GM18520 (cell line): ENCODE results near the gene UBQLN2.
"Not testable (repeated sequence)": the region's sequence is repeated elsewhere in the genome, so short reads cannot be mapped to it uniquely, and the experiment has no call there.

ENCODE experiments used
- ATAC-seq: cut with Tn5 transposase; IDR thresholded peaks from one replicate; pipeline ENCODE4 v1.9.1; 2021; ENCODE audit not compliant: unreplicated experiment

The UBQLN2 gene

DNA sequence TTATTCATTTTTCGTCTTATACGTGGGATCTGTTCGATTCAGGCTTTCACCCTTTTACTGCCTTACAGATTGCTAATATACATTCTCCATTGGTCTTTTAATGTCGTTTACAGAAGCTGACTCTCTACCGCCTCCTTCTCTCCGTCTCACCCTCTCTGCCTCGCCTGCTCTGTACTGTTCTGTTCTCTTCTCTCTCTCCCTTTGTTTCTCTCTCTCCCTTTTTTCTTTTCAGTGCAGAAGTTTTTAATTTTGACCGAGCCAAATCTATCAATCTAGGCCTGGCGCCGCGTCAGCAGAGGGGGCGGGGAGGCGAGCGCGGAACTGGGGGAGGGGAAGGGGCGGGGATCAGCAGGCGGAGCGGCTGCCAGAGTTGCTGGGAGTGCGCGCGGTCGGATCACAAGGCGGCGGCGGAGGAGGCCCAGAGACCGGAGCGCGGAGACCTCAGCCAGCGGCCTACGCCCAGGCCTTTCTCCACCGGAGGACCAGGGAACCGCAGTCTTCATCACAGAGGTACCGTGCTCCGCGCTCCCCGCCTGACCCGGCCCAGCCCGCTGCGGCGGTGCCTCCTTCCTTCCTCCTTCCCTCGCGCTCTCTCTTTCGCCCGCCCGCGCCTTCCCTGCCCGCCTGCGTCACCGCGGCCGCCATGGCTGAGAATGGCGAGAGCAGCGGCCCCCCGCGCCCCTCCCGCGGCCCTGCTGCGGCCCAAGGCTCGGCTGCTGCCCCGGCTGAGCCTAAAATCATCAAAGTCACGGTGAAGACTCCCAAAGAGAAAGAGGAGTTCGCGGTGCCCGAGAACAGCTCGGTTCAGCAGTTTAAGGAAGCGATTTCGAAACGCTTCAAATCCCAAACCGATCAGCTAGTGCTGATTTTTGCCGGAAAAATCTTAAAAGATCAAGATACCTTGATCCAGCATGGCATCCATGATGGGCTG, at the start of gene UBQLN2:
Gene UBQLN2 (plus strand): TSS at position 397 of the 931 bp plus-strand sequence. CDS start 247 bp downstream, at position 644.
- ATAC-seq: peak; percentile 49

DNA sequence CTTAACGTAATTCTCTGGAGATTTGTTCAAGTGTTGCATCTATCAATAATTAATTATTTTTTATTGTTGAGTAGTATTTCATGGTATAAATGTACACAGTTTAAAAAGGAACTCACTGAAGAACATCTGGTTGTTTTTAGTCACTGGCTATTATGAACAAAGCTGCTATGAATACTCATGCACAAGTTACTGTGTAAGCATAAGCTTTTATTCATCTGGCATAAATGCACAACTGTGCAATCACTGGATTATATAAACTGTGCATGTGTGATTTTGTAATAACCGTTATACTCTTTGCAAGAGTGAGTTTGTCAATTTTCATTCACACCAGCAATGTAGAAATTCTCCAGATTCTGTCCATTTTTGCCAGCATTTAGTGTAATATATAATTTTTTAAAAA, 43.8 kb upstream of the UBQLN2 start:
- no peak for ATAC-seq

DNA sequence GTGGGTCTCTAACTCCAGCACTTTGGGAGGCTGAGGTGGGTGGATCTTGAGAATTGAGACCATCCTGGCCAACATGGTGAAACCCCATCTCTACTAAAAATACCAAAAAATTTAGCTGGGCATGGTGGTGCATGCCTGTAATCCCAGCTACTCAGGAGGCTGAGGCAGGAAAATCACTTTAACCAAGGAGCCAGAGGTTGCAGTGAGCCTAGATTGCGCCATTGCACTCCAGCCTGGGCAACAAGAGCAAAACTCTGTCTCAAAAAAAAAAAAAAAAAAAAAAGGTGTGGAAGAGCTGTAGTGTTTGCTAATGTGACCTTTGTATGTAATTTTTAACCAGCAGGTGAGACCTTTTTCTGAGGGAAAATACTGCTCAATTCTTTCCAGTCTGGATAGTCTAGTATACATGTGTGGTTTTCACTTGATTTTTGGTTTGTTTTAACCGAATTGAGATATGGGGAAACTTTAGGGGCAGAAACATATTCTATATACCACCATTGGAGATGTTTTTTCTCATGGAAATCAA, 33.9 kb upstream of the UBQLN2 start:
- not testable (repeated sequence) for ATAC-seq

GRCh38 chrX:56530011-56530410, 33.4 kb upstream of the UBQLN2 start:
- no peak for ATAC-seq

GRCh38 chrX:56550667-56551066, 12.8 kb upstream of the UBQLN2 start:
- no peak for ATAC-seq

- no peak for ATAC-seq
Measured at GRCh38 chrX:56554870-56555269, 8.6 kb upstream of the UBQLN2 start.

GRCh38 chrX:56557376-56557929, 6.0 kb upstream of the UBQLN2 start:
- no peak for ATAC-seq

GRCh38 chrX:56564164-56564885, 898 bp downstream of the UBQLN2 start:
- ATAC-seq: no peak

DNA sequence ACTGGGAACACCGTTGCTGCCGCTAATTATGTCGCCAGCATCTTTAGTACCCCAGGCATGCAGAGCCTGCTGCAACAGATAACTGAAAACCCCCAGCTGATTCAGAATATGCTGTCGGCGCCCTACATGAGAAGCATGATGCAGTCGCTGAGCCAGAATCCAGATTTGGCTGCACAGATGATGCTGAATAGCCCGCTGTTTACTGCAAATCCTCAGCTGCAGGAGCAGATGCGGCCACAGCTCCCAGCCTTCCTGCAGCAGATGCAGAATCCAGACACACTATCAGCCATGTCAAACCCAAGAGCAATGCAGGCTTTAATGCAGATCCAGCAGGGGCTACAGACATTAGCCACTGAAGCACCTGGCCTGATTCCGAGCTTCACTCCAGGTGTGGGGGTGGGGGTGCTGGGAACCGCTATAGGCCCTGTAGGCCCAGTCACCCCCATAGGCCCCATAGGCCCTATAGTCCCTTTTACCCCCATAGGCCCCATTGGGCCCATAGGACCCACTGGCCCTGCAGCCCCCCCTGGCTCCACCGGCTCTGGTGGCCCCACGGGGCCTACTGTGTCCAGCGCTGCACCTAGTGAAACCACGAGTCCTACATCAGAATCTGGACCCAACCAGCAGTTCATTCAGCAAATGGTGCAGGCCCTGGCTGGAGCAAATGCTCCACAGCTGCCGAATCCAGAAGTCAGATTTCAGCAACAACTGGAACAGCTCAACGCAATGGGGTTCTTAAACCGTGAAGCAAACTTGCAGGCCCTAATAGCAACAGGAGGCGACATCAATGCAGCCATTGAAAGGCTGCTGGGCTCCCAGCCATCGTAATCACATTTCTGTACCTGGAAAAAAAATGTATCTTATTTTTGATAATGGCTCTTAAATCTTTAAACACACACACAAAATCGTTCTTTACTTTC, 1.8 kb downstream of the UBQLN2 start:
- no peak for ATAC-seq

DNA sequence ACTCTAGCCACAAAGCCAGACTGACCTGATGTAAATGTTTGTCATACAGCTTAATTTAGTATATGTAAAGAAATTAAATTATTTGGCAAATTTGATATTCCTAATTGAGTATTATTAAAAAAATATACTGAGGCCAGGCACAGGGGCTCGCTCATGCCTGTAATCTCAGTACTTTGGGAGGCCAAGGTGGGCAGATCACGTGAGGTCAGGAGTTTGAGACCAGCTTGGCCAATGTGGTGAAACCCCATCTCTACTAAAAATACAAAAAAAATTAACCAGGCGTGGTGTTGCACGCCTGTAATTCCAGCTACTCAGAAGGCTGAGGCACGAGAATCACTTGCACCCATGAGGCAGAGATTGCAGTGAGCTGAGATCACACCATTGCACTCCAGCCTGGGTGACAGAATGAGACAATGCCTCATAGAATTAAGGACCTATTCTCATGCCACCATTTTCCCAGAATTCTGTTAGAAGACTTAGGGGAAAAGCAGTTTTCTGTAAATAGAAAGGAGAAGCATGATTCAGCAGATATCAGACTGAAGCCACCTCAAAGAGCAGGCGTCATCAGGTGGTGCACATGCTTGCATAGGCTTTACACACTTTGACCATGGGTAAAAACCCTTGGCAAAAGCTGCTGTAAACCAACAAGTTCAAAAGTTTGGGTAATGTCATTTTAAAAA, 6.1 kb downstream of the UBQLN2 start:
- no peak for ATAC-seq

DNA sequence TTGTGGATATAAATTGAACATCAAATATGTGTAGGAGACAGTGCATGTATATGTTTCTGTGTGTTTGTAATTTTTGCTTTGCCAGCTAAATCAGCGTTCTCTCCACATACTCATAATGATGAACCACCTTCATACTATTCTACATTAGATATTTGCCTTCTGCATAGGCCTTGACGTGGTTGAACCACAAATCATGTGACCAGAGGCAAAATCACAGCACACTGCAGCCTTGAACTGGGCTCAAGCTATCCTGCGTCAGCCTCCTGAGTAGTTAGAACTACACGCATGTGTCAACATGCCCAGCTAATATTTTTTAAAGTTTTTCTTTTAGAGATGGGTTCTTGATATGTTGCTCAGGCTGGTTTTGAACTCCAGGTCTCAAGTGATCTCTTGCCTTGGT, 9.5 kb downstream of the UBQLN2 start:
- ATAC-seq: no peak

DNA sequence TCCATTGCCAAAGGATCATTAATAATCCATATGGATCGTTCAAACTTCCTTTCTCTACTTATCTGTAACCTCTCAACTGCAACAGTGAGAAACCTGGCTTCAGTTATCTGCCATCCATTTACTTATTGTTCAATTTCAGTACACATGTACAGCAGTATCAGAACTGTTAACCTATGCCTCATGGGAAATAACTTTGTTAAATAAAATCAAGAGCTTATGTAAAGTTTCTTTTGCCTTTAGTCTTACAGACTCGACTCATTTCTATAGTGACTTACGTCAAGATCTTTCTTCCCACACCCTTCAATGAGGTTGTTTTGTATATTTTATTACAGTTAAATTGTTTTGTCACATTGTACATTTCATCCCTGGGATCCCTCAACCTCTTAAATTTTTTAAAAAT, 11.4 kb downstream of the UBQLN2 start:
- no peak for ATAC-seq

DNA sequence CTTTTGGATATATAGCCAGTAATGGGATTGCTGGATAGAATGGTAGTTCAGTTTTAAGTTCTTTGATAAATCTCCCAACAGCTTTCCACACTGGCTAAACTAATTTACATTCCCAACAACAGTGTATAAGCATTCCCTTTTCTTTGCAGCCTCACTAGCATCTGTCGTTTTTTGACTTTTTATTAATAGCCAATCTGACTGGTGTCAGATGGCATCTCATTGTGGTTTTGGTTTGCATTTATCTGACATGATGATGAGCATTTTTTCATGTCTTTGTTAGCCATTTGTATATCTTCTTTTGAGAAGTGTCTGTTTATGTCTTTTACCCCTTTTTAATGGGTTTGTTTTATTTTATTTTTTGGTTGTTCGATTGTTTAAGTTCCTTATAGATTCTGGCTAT, 13.3 kb downstream of the UBQLN2 start:
- no peak for ATAC-seq

- no peak for ATAC-seq
Measured at GRCh38 chrX:56588397-56589188, 25.2 kb downstream of the UBQLN2 start.

DNA sequence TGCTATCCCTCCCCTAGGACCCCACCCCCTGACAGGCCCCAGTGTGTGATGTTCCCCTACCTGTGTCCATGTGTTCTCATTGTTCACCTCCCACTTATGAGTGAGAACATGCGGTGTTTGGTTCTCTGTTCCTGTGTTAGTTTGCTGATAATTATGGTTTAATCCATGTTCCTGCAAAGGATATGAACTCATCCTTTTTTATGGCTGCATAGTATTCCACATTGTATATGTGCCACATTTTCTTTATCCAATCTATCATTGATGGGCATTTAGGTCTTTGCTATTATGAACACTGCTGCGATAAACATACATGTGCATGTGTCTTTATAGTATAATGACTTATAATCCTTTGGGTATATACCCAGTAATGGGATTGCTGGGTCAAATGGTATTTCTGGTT, 28.4 kb downstream of the UBQLN2 start:
- ATAC-seq: not testable (repeated sequence)

- ATAC-seq: no peak
Measured at GRCh38 chrX:56600141-56600540, 36.7 kb downstream of the UBQLN2 start.

GRCh38 chrX:56600987-56601386, 37.6 kb downstream of the UBQLN2 start:
- no peak for ATAC-seq

GRCh38 chrX:56615282-56615681, 51.9 kb downstream of the UBQLN2 start:
- ATAC-seq: no peak
